ENCODE measurements around the gene CACNA1C.

The CACNA1C gene

DNA sequence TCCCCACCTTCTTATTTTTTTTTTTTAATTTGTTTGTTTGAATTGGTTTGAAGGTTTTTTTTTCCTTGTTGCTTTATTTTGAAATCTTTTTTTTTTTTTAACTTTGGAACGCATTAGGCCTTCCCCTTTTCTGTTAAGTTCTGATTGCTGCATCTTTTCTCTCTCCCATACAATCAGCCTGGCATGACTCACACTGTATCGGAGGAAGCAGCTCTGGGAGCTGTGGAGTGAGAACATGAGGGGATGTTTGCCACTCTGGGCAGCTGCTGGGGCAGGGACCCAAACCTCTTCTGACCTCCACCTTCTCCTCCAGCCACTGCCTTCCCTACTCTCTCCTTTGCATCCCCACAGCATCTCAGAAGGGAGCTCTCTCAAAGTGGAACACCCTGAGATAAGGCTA, 581.7 kb downstream of the CACNA1C start:
- no peak overlapping the region for H3K4me2 ChIP-seq
- H4K20me1 ChIP-seq (ENCODE audit: insufficient read depth), result no peaks in the 10 kb centered on the region
- no peaks in the 10 kb centered on the region for H3K4me1 ChIP-seq (ENCODE audit: low read depth, poor library complexity, severe bottlenecking)
- H3K9ac ChIP-seq, result no peak overlapping the region
- H3K27me3 ChIP-seq (ENCODE audit: insufficient read depth, low read depth), result peaks cover under 1% of the 10 kb centered on the region; the same call in 1 of the 2 replicates
- H3K36me3 ChIP-seq (ENCODE audit: insufficient read depth), result no peaks in the 10 kb centered on the region
- no peaks in the 10 kb centered on the region for H3K79me2 ChIP-seq (ENCODE audit: insufficient read depth, low read depth)
- no peak overlapping the region for H2AFZ ChIP-seq (ENCODE audit: low read depth)
- no peak overlapping the region for H3K27ac ChIP-seq
- TF ChIP-seq CTCF (conservative IDR thresholded peaks at IDR 0.05; ENCODE audit: low read depth, low read length), result no peak
- no peak overlapping the region for H3K4me3 ChIP-seq (IDR thresholded peaks at IDR 0.05; ENCODE audit: insufficient read depth, low read depth, low read length)

GRCh38 chr12:2636741-2637340, 584.1 kb downstream of the CACNA1C start:
- Histone ChIP-seq H3K4me3 (IDR thresholded peaks at IDR 0.05; ENCODE audit: insufficient read depth, low read depth, low read length) (no peak overlapping the region), H3K27me3 (ENCODE audit: insufficient read depth, low read depth) (peaks cover 4% of the 10 kb centered on the region; the same call in 1 of the 2 replicates), H3K9ac (no peak overlapping the region), H3K36me3 (ENCODE audit: insufficient read depth) (no peaks in the 10 kb centered on the region), H3K4me1 (ENCODE audit: low read depth, poor library complexity, severe bottlenecking) (no peaks in the 10 kb centered on the region), H3K4me2 (no peak overlapping the region), H3K79me2 (ENCODE audit: insufficient read depth, low read depth) (no peaks in the 10 kb centered on the region), H4K20me1 (ENCODE audit: insufficient read depth) (no peaks in the 10 kb centered on the region), H3K27ac (no peak overlapping the region), H2AFZ (ENCODE audit: low read depth) (no peak overlapping the region)
- no peak for TF ChIP-seq CTCF (conservative IDR thresholded peaks at IDR 0.05; ENCODE audit: low read depth, low read length)

- no peaks in the 10 kb centered on the region for H3K4me1 ChIP-seq (ENCODE audit: low read depth, poor library complexity, severe bottlenecking)
- H3K36me3 ChIP-seq (ENCODE audit: insufficient read depth), result no peaks in the 10 kb centered on the region
- no peak overlapping the region for H3K4me3 ChIP-seq (IDR thresholded peaks at IDR 0.05; ENCODE audit: insufficient read depth, low read depth, low read length)
- no peak overlapping the region for H3K4me2 ChIP-seq
- no peak overlapping the region for H3K27ac ChIP-seq
- H3K27me3 ChIP-seq (ENCODE audit: insufficient read depth, low read depth), result peaks cover 4% of the 10 kb centered on the region; the same call in 1 of the 2 replicates
- no peak for TF ChIP-seq CTCF (conservative IDR thresholded peaks at IDR 0.05; ENCODE audit: low read depth, low read length)
- no peak overlapping the region for H3K9ac ChIP-seq
- H3K79me2 ChIP-seq (ENCODE audit: insufficient read depth, low read depth), result no peaks in the 10 kb centered on the region
- no peaks in the 10 kb centered on the region for H4K20me1 ChIP-seq (ENCODE audit: insufficient read depth)
- no peak overlapping the region for H2AFZ ChIP-seq (ENCODE audit: low read depth)
Measured at GRCh38 chr12:2637371-2637770, 584.6 kb downstream of the CACNA1C start.

DNA sequence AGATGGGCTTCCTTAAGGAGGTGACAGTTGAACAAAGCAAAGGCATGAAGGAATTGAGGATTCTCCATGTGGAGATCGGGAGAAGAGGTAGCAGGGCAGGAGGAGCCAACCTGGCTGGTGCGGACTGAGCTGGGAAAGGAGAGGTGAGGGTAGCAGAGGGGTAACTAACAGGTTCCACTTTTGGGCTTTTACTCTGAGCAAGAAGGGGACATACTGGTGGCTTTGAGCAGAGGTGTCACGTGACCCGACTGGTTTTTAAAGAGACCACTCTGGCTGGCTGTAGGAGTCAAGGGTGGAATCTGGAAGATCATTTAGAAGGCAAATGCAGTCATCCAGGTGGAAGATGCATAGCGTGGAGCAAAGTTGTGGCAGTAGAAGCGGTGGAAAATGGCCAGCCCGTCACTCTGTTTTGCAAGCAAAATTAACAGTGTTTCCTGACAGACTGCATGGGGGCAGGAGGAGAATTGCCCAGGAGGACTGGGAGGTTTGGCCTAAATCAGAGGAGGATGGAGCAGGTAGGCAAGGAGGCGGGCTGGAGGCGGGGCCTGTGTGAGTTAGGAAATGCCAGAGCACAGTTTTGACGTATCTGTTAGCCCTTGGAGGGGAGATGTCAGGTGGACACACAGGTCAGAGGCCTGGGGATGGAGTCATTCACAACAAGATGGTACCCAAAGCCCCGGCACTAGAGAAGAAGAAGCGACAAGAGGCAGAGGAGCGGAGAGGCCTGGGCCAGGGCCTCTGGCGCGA, 585.7 kb downstream of the CACNA1C start:
- H3K4me2 ChIP-seq, result no peak overlapping the region
- no peaks in the 10 kb centered on the region for H3K4me1 ChIP-seq (ENCODE audit: low read depth, poor library complexity, severe bottlenecking)
- H2AFZ ChIP-seq (ENCODE audit: low read depth), result no peak overlapping the region
- H4K20me1 ChIP-seq (ENCODE audit: insufficient read depth), result no peaks in the 10 kb centered on the region
- no peak for TF ChIP-seq CTCF (conservative IDR thresholded peaks at IDR 0.05; ENCODE audit: low read depth, low read length)
- H3K79me2 ChIP-seq (ENCODE audit: insufficient read depth, low read depth), result no peaks in the 10 kb centered on the region
- H3K27ac ChIP-seq, result no peak overlapping the region
- no peak overlapping the region for H3K9ac ChIP-seq
- H3K36me3 ChIP-seq (ENCODE audit: insufficient read depth), result no peaks in the 10 kb centered on the region
- peaks cover 4% of the 10 kb centered on the region; the same call in 1 of the 2 replicates for H3K27me3 ChIP-seq (ENCODE audit: insufficient read depth, low read depth)
- H3K4me3 ChIP-seq (IDR thresholded peaks at IDR 0.05; ENCODE audit: insufficient read depth, low read depth, low read length), result no peak overlapping the region
